Activated CD4-positive, alpha-beta memory T cell treated with anti-CD3 and anti-CD28 coated beads for 36 hours (primary cell): ENCODE data around the gene PTRHD1. TPM values are rescaled to one million over a fixed set of nuclear protein-coding genes. Genes with fewer than 3 reads are reported as not detected.
A peak's percentile ranks its signal among the peaks of the same experiment; 100 is the strongest.

Experiments
- CTCF ChIA-PET: fragments of 350-600 bp; sonication (Branson Sonifier 250); formaldehyde crosslinking; loops from one replicate; lab custom pipeline; 2021; ENCODE audit warnings: antibody characterized with exemption, inconsistent platforms; lab: Charles Lee
- POLR2A ChIA-PET: fragments of 350-600 bp; sonication (Branson Sonifier 250); formaldehyde crosslinking; loops from one replicate; lab custom pipeline; 2021; ENCODE audit warnings: antibody characterized with exemption; lab: Charles Lee
- DNase-seq: peaks from one replicate; pipeline ENCODE4 v3.0.0-alpha.2; 2020
- H3K27ac Mint-ChIP-seq: one replicate; pipeline ENCODE4 v1.8.0; 2021; ENCODE audit warnings: mixed read lengths
- H3K27me3 Mint-ChIP-seq: one replicate; pipeline ENCODE4 v1.8.0; 2021; ENCODE audit warnings: mixed read lengths
- H3K36me3 Mint-ChIP-seq: one replicate; pipeline ENCODE4 v1.8.0; 2021; ENCODE audit warnings: mixed read lengths
- H3K4me1 Mint-ChIP-seq: one replicate; pipeline ENCODE4 v1.8.0; 2021; ENCODE audit warnings: low read depth, mixed read lengths
- H3K4me3 Mint-ChIP-seq: one replicate; pipeline ENCODE4 v1.8.0; 2021; ENCODE audit warnings: mild to moderate bottlenecking, mixed read lengths
- H3K9me3 Mint-ChIP-seq: one replicate; pipeline ENCODE4 v1.8.0; 2021; ENCODE audit warnings: mixed read lengths
- intact Hi-C: fragments of 100-400 bp; cut with micrococcal nuclease; formaldehyde crosslinking; loops from one replicate; pipeline ENCODE4 v1.15.1; 2023
- total RNA-seq, 2 experiments: library from RNA; stranded (reverse); gene quantifications; one replicate each; pipeline ENCODE4 v1.2.3, GENCODE V29; 2021

PTRHD1 gene
- total RNA-seq, 2 experiments from 2014 or later = 19.2 to 20.3 TPM

GRCh38 chr2:24834733-24835395, 41.7 kb upstream of the PTRHD1 start:
- Mint-ChIP-seq H3K9me3 (no peaks in the 10 kb centered on the region), H3K4me3 (no peak overlapping the region), H3K4me1 (no peaks in the 10 kb centered on the region), H3K27ac (no peak overlapping the region), H3K36me3 (peaks cover 25% of the 10 kb centered on the region), H3K27me3 (no peaks in the 10 kb centered on the region)
- no peak for DNase-seq
- intact Hi-C loops = no loop called here
- ChIA-PET CTCF (interaction anchor here (5.3 kb wide), 1 partner anchor 8 kb away, joined by 26 read pairs; no protein-coding TSS in a partner anchor), POLR2A (no interaction called here)

GRCh38 chr2:24833821-24834732, 40.9 kb upstream of the PTRHD1 start:
- CTCF ChIA-PET = interaction anchor here (5.3 kb wide), 1 partner anchor 8 kb away, joined by 26 read pairs; no protein-coding TSS in a partner anchor
- H3K27ac Mint-ChIP-seq = no peak overlapping the region
- H3K9me3 Mint-ChIP-seq = no peaks in the 10 kb centered on the region
- POLR2A ChIA-PET = no interaction called here
- H3K4me3 Mint-ChIP-seq = no peak overlapping the region
- H3K27me3 Mint-ChIP-seq = no peaks in the 10 kb centered on the region
- H3K4me1 Mint-ChIP-seq = no peaks in the 10 kb centered on the region
- peaks cover 21% of the 10 kb centered on the region for H3K36me3 Mint-ChIP-seq
- intact Hi-C loops = no loop called here
- no peak for DNase-seq

GRCh38 chr2:24832931-24833701, 39.9 kb upstream of the PTRHD1 start:
- no peak overlapping the region for H3K4me3 Mint-ChIP-seq
- intact Hi-C loops = no loop called here
- POLR2A ChIA-PET = no interaction called here
- H3K4me1 Mint-ChIP-seq = no peaks in the 10 kb centered on the region
- CTCF ChIA-PET = no interaction called here
- H3K27ac Mint-ChIP-seq = no peak overlapping the region
- H3K27me3 Mint-ChIP-seq = no peaks in the 10 kb centered on the region
- no peaks in the 10 kb centered on the region for H3K9me3 Mint-ChIP-seq
- DNase-seq = no peak
- peaks cover 20% of the 10 kb centered on the region for H3K36me3 Mint-ChIP-seq

DNA sequence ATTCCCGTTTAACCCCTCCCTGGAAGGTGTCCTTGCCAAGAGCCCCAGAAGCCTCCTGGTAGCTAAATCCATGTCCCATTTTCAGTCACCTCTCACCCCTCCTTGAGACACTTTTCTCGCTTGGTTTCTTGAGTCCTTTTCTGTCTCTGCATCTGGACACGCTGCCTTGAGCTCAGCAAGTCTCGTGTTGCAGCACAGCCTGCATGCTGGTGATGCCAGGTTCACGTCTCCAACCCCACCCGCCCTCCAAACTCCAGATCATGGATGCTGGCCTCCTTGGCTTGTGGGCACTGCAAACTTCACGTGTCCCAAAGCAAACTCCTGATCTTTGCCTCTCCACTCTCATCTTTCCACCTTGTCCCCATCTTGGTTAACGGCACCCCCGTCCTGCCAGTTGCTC, 39.3 kb upstream of the PTRHD1 start:
- H3K27ac Mint-ChIP-seq = no peak overlapping the region
- peaks cover 4% of the 10 kb centered on the region for H3K4me1 Mint-ChIP-seq
- CTCF ChIA-PET = no interaction called here
- H3K36me3 Mint-ChIP-seq = peaks cover 22% of the 10 kb centered on the region
- POLR2A ChIA-PET = no interaction called here
- DNase-seq = no peak
- H3K4me3 Mint-ChIP-seq = no peak overlapping the region
- intact Hi-C loops = no loop called here
- no peaks in the 10 kb centered on the region for H3K9me3 Mint-ChIP-seq
- no peaks in the 10 kb centered on the region for H3K27me3 Mint-ChIP-seq

DNA sequence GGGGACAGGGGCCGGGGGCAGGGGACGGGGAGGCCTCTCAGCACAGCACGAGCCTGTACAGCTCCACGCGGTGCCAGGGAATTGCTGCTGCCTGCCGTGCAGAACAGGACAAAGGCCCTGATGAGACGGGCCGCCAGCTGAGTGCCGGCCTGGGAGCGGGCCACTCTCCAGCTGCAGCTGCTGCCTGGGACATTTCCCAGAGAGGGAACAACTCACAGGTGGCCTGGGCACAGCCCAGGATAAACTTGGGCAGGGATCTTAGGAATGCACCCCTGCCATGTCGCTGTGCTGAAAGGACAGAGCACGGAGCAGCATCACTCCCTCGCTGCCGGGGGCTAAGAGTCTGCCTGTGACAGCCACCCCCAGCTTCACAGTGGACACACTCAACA, 38.9 kb upstream of the PTRHD1 start:
- no peak overlapping the region for H3K27ac Mint-ChIP-seq
- ChIA-PET POLR2A (interaction anchor here (0.6 kb wide), 1 partner anchor 448 kb away, joined by 3 read pairs; no protein-coding TSS in a partner anchor), CTCF (no interaction called here)
- peaks cover 8% of the 10 kb centered on the region for H3K4me1 Mint-ChIP-seq
- intact Hi-C loops = no loop called here
- no peaks in the 10 kb centered on the region for H3K27me3 Mint-ChIP-seq
- peaks cover 22% of the 10 kb centered on the region for H3K36me3 Mint-ChIP-seq
- H3K4me3 Mint-ChIP-seq = no peak overlapping the region
- H3K9me3 Mint-ChIP-seq = no peaks in the 10 kb centered on the region
- DNase-seq = no peak

- Mint-ChIP-seq H3K36me3 (peaks cover 19% of the 10 kb centered on the region), H3K9me3 (no peaks in the 10 kb centered on the region), H3K27me3 (no peaks in the 10 kb centered on the region), H3K27ac (no peak overlapping the region), H3K4me1 (peaks cover 14% of the 10 kb centered on the region), H3K4me3 (no peak overlapping the region)
- CTCF ChIA-PET = no interaction called here
- intact Hi-C loops = no loop called here
- DNase-seq = no peak
- POLR2A ChIA-PET = interaction anchor here (0.6 kb wide), 1 partner anchor 447 kb away, joined by 3 read pairs; no protein-coding TSS in a partner anchor
Observed at GRCh38 chr2:24831221-24832072, 38.3 kb upstream of the PTRHD1 start.

DNA sequence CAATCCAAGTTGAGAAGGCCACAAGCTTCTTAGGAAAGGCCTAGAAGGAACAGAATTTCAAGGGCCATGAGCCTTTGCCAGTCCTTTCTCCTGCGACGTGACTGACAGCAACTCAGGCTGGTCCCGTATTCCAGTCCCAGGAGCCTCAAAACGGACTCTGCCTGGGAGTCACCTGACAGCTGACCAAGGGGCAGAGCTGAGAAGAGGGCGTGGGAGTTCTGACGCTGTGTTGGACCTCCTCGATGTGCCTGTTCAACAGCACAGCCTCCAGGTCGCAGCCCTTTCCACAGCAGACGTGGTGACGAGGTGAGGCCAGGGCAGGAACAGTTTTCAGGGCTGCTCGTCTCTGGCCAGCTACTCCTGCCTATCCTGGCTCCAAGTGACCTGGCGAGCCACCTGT, 37.6 kb upstream of the PTRHD1 start:
- H3K4me3 Mint-ChIP-seq = no peak overlapping the region
- POLR2A ChIA-PET = no interaction called here
- H3K36me3 Mint-ChIP-seq = peaks cover 14% of the 10 kb centered on the region
- H3K27me3 Mint-ChIP-seq = no peaks in the 10 kb centered on the region
- no peaks in the 10 kb centered on the region for H3K9me3 Mint-ChIP-seq
- CTCF ChIA-PET = interaction anchor here (8.3 kb wide), 1 partner anchor 422 kb away, joined by 163 read pairs; no protein-coding TSS in a partner anchor
- intact Hi-C loops = no loop called here
- H3K4me1 Mint-ChIP-seq = peaks cover 21% of the 10 kb centered on the region
- DNase-seq = no peak
- H3K27ac Mint-ChIP-seq = no peak overlapping the region

GRCh38 chr2:24830351-24830750, 37.2 kb upstream of the PTRHD1 start:
- no peaks in the 10 kb centered on the region for H3K27me3 Mint-ChIP-seq
- no peak for DNase-seq
- peaks cover 17% of the 10 kb centered on the region for H3K36me3 Mint-ChIP-seq
- no peak overlapping the region for H3K4me3 Mint-ChIP-seq
- no peak overlapping the region for H3K27ac Mint-ChIP-seq
- CTCF ChIA-PET = interaction anchor here (8.3 kb wide), 1 partner anchor 422 kb away, joined by 163 read pairs; no protein-coding TSS in a partner anchor
- intact Hi-C loops = no loop called here
- H3K9me3 Mint-ChIP-seq = no peaks in the 10 kb centered on the region
- POLR2A ChIA-PET = no interaction called here
- H3K4me1 Mint-ChIP-seq = peaks cover 25% of the 10 kb centered on the region

GRCh38 chr2:24828238-24828996, 35.2 kb upstream of the PTRHD1 start:
- CTCF ChIA-PET = interaction anchor here (0.6 to 8.3 kb wide), 29 partner anchors 9 to 513 kb away, joined by 3 to 163 read pairs (median 4); partner anchors contain the start of genes CENPO and PTRHD1
- POLR2A ChIA-PET = interaction anchor here (0.8 to 1.1 kb wide), 2 partner anchors 91 to 405 kb away, joined by 4 read pairs; partner anchors contain the start of gene ADCY3
- peak; percentile 5 for DNase-seq
- intact Hi-C loops = loop anchor here (10.0 kb wide), 1 partner anchor 254 kb away; no protein-coding TSS in a partner anchor
- no peaks in the 10 kb centered on the region for H3K9me3 Mint-ChIP-seq
- H3K36me3 Mint-ChIP-seq = peaks cover 20% of the 10 kb centered on the region
- H3K4me1 Mint-ChIP-seq = peaks cover 25% of the 10 kb centered on the region
- H3K27me3 Mint-ChIP-seq = no peaks in the 10 kb centered on the region
- no peak overlapping the region for H3K4me3 Mint-ChIP-seq
- H3K27ac Mint-ChIP-seq = no peak overlapping the region
